ENCODE data around the gene AATK. TPM values are rescaled to one million over a fixed set of nuclear protein-coding genes. Genes with fewer than 3 reads are reported as not detected.
A peak's percentile ranks its signal among the peaks of the same experiment; 100 is the strongest.

AATK gene
- total and polyA plus RNA-seq, 2 of the 13 experiments (the other 11 are each of a cell fraction or from before 2014, with no cell fraction given) = 2.9 to 8.4 TPM

DNA sequence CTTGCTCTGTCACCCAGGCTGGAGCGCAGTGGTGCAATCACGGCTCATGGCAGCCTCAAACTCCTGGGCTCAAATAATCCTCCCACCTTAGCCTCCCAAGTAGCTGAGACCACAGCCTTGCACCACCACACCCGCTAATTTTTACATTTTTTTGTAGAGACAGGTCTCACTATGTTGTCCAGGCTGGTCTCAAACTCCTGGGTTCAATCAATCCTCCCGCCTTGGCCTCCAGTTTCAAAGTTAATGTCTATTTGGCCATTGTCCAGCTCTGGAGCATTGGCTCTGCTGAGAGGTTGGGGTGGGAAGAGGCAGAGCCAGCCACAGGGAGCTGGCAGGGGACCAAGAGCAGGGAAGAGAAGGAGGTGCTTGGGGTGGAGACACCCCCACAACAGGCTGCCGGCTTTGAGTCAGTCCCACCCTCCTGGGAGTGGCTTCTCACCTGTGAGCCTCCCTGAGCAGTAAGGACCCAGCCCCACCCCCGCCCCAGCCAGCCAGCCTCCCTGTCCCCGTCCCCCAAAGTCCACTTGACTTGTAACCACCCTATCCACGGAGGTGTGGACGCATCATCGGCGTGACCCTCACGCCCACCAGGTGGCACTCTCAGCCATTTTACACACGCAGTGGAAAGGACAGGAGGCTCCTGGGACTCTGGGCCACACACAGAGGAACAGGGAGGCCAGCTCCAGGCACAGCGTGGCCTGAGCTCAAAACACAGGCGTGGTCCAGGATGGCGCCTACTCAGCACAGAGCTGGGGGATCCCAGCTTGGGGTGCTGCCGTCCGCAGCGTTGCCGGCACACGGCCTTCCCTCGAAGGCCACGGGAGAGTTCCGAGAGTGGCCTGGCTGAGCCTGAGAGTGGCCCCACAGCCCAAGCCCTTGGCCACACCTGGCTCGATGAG, 23.5 kb downstream of the AATK start (continued):
- TF ChIP-seq AFF4 (CRISPR knock-in tag; IDR thresholded peaks at IDR 0.05) (no peak; the same call in 1 of the 2 replicates), ZNF687 (CRISPR knock-in tag; IDR thresholded peaks at IDR 0.05) (peak; percentile 87), ZNF567 (CRISPR knock-in tag; IDR thresholded peaks at IDR 0.05; ENCODE audit: borderline replicate concordance) (no peak), ZNF121 (CRISPR knock-in tag; IDR thresholded peaks at IDR 0.05) (peak; percentile 45; the same call in 1 of the 2 replicates), ZNF318 (CRISPR knock-in tag; IDR thresholded peaks at IDR 0.05) (no peak), U2AF2 (IDR thresholded peaks at IDR 0.05; ENCODE audit: low read depth, low read length) (no peak), ZNF556 (CRISPR knock-in tag; IDR thresholded peaks at IDR 0.05; ENCODE audit: borderline replicate concordance) (peak; percentile 70; the same call in 1 of the 2 replicates), ZNF75D (CRISPR knock-in tag; IDR thresholded peaks at IDR 0.05; ENCODE audit: borderline replicate concordance) (no peak), NFE2L1 (CRISPR knock-in tag; IDR thresholded peaks at IDR 0.05; ENCODE audit: borderline replicate concordance) (no peak)

Data from HepG2 (cell line).